GM18502 (cell line): ENCODE data around the gene FOLR3.
"Not testable (repeated sequence)": the region's sequence is repeated elsewhere in the genome, so short reads cannot be mapped to it uniquely, and the experiment has no call there.

Source experiments
- ATAC-seq: cut with Tn5 transposase; IDR thresholded peaks from one replicate; pipeline ENCODE4 v1.9.1; 2021; ENCODE audit warnings: mild to moderate bottlenecking; ENCODE audit not compliant: unreplicated experiment, poor library complexity

FOLR3 gene

DNA sequence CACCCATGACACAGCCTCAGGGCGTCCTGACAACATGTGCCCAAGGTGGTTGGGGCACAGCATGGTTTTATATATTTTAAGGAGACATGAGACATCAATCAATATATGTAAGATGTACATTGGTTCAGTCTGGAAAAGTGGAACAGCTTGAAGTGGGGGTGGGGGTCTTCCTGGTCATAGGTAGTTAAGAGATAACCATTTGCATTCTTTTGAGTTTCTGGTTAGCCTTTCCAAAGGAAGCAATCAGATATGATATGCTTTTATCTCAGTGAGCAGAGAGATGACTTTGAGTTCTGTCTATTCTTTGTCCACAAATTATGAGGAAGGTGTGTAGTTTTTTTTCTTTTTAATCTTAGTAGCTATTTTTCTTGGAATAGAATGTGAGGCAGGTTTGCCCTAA is 12.9 kb upstream of the FOLR3 start:
- ATAC-seq = no peak

DNA sequence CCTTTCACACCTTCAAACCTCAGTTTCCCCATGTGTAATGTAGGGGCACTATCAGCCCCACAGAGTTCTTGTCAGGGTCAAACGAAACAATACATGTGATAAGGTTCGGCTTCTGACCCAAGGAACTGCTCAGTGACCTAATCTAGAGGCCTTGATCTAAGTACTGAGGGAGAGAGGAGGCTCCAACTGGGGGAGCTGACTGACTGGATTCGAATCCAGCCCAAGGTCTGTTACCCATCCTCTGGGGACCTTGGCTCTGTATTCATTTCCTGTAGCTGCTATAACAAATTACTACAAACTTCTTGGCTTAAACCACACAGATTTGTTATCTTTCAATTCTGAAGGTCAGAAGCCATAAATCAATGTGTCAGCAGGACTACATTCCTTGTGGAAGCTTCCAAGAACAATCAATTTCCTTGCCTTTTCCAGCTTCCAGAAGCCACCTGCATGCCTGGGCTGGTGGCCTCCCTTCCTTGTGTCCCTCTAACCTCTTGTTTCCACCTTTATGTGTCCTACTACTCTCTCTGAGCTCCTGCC is 12.3 kb upstream of the FOLR3 start:
- no peak for ATAC-seq

DNA sequence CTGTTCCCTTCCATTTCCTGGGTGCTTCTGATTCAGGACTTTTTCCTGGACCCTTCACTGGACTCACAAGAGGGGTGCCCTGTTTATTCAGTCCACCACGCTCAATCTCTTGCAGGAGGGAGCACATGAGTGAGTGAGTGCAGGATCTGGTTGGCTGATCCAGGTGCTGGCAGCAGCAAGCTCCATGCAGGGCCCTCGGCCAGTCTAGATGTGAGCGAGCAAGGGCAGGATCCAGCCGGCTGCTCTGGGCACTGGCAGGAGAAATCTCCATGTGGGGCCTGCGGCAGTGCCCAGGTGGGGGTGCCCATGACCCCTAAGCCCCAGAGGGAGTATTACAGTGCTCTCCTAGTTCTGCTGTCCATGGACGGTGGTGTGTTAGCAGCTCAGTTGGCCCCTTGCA is 11.5 kb upstream of the FOLR3 start:
- no peak for ATAC-seq

DNA sequence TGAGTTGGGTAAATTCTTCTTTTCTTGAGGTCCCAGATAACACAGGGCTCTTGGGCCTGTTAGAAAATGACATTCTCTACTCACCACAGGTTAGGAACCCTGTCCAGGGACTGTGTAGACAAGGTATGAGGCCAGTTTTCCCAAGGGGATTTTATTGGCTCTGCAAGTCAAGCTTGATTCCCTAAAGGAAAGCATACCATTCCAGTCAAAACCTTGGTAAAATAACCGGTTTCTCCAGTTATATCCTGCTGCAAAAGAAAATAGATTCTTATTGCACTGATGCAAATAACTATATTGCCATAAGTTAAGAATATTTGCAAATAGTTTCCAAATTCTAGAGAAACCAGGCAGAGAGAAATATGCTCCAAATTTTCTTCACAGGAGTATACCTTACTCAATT is 9.6 kb upstream of the FOLR3 start:
- no peak for ATAC-seq

DNA sequence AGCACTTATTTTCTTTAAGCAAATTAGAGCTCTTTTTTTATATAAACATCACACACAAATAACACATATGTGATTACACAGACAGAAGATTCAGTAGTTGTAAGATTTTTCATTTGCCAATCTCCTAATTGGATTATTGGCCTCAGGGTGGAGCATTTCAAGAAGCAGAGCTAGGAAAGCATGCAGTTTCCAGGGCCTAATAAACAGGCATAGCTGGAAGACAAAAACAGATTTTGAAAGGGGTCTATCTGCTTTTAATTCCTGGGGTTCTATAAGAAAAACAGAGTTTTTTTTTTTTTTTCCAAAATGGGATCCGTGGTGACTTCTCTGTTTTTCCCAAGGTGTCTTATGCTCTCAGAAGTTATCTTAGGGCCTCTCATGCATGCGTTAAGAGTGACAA is 7.6 kb upstream of the FOLR3 start:
- ATAC-seq = no peak

- ATAC-seq = no peak
These were observed 6.1 kb upstream of the FOLR3 start for GRCh38 chr11:72129381-72129780.

- ATAC-seq = no peak
These were observed 2.9 kb upstream of the FOLR3 start for GRCh38 chr11:72132646-72133045.

GRCh38 chr11:72135891-72136683 is 562 bp downstream of the FOLR3 start:
- no peak for ATAC-seq

GRCh38 chr11:72136684-72137262 is 1.2 kb downstream of the FOLR3 start:
- no peak for ATAC-seq

DNA sequence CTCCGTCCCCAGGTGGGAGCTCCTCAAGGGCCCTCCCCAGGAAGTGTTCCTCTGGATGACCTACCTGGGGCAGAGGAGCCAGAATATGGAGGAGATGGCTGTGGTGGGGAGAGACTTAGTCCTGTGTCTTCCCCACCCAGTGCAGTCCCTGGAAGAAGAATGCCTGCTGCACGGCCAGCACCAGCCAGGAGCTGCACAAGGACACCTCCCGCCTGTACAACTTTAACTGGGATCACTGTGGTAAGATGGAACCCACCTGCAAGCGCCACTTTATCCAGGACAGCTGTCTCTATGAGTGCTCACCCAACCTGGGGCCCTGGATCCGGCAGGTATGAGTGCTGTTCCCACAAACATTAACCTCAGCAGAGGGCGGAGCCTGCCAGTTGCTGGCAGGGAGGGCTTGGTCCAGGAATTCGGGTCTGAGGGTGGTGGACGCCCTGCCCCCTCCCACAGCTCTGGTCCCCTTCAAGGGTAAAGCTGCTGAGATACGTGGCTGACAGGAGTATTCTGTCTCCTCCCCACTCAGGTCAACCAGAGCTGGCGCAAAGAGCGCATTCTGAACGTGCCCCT is 3.4 kb downstream of the FOLR3 start:
- ATAC-seq = no peak

GRCh38 chr11:72139500-72139899 is 4.0 kb downstream of the FOLR3 start:
- ATAC-seq = no peak

- no peak for ATAC-seq
These were observed 5.1 kb downstream of the FOLR3 start for GRCh38 chr11:72140661-72141060.

DNA sequence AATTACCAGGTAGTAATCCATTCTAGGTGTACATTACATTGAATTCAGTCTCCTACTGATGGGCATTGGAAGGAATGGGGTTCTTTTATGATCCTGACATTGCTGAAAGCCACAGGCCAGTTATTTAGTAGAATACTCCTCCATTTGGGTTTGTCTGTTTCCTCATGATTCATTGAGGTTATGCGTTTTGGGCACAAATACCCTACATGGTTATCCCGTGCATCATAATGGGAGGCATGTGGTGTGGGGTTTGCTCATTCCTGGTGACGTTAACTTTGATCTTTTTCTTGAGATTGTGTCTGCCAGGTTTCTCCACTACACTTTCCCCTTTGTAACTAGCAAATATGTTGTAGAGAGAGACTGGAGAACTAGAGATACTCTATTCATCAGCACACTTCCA is 5.5 kb downstream of the FOLR3 start:
- ATAC-seq = no peak

DNA sequence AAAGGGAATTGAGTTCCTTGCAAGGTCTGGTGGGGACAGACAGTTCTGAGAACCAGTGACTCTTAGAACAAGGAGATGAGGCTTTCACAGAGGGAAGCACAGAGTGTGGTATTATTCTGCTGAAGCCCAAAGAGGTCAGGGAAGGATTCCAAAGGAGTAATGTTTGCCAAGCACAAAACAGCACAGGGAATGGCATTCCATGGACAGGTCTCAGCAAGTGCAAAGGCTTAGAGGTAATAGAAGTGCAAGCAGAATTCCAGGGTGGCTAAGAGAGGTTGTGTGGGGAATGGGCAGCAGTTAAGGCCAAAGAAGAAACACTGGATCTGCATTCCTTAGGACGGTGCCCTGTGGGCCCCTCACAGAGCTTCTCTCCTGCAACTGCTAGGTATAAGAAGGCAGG is 6.6 kb downstream of the FOLR3 start:
- ATAC-seq = not testable (repeated sequence)

DNA sequence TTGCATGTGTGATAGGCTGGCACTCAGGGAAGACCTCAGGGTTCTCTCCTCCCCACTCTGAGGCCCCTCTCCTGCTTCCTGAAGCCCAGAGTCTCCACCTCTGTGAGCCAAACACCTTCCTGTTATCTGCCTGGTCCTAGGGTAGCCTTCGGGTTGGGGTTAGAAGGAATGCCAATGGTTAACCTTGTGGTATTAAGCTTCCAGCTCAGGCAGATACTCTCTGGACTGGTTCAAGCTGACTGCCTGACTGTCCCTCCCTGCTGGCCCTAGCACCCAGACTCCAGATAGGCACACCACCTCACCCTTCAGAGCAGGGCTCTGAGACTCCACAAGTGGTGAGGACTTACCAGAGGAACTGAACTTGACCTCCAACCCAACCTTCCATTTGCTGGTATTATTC is 7.0 kb downstream of the FOLR3 start:
- ATAC-seq = not testable (repeated sequence)

DNA sequence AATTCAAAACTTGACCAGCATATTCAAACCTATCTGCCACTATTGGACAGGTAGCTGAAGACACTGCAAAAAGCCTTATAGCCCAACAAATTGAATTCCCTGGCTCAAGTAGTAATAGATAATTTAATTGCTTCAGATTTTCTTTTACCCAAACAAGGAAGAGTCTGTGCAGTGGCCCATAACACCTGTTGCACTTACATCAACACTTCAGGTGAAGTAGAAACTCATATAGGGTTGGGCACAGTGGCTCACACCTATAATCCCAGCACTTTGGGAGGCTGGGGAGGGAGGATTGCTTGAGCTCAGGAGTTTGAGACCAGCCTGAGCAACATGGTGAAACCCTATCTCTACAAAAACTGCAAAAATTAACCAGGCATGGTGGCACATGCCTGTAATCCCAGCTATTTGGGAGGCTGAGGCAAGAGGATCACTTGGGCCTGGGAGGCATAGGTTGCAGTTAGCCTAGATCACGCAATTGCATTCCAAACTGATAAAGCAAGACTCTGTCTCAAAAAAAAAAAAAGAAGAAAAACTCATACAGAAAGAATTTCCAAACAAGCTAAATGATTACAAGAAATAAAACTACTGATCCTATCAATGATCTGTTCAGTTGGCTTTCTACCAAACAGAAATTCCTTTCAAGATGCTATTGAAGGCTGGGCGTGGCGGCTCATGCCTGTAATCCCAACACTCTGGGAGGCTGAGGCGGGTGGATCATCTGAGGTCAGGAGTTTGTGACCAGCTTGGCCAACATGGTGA is 9.5 kb downstream of the FOLR3 start:
- no peak for ATAC-seq

- ATAC-seq = no peak
These were observed 11.1 kb downstream of the FOLR3 start for GRCh38 chr11:72146625-72147024.

- ATAC-seq = no peak
These were observed 15.4 kb downstream of the FOLR3 start for GRCh38 chr11:72150882-72151281.

- not testable (repeated sequence) for ATAC-seq
These were observed 18.3 kb downstream of the FOLR3 start for GRCh38 chr11:72153874-72154273.

DNA sequence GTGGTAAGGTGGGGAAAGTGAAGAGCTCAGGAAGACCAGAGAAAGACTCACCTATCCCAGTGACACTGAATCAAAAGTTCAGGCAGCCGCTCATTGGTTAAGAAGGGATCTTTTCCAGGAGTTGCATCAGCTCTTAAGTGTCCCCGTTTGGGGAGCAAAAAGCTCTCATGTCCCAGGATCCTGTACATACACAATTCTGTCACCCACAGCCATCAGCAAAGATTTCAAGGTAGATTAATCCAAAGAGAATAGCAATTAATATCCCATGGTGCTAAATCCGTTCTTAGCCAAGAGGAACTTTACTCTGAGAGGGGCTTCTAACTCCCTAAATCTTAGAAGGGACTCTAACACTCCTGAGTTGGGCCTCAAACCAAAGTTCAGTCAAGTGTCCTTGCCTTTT is 19.3 kb downstream of the FOLR3 start:
- ATAC-seq = no peak

DNA sequence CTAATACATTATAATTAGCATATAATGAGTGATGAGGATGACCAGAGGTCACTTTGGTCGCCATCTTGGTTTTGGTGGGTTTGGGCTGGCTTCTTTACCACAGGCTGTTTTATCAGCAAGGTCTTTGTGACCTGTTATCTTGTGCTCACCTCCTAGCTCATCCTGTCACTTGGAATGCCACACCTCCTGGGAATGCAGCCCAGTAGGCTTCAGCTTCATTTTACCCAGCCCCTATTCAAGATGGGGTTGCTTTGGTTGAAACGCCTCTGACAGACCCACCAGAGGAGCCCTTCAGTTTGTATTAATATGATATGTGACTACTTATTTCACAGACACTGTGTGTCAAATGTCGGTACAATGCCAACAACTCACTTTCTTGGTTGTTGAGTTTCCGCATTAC is 20.2 kb downstream of the FOLR3 start:
- no peak for ATAC-seq
